Measurements from ENCODE around the gene PDCD4.
"Not testable (repeated sequence)": the region's sequence is repeated elsewhere in the genome, so short reads cannot be mapped to it uniquely, and the experiment has no call there.

PDCD4 gene

GRCh38 chr10:110865186-110865808 is 6.4 kb upstream of the PDCD4 start:
- peak; percentile 98 for DNase-seq (ENCODE audit: low read depth)
- no peak overlapping the region for H3K4me3 ChIP-seq (ENCODE audit: low read length)

DNA sequence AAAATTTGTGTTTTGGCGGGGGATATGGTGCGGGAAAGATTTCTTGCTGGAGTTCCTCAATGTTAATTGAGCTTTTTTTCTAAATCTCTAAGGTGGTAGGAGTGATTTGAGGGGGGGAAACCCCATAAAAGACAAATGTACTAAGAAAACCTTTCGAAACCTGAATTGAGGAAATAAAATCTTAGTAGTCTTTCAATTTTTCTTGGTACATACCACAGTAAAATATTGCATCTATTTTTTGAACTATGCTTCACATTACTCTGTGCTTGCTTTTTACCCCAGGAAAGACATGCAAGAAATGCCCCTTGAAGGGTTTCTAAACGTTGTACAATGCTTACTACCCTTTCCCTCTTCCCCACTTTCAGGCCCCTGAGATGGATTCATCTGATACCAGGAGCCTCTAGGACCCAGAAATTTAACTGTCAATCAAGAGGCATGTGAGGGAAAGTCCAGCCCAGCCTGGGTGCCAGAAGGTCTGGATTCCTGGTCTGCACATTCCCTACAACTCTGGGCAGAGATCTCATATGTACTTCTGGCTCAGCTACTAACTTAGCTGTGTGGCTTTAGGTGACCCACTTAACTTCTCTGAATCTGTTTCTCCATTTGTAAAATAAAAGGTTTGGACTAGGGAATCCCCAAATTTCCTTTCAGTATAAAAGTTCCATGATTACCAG is 5.8 kb upstream of the PDCD4 start:
- H3K4me3 ChIP-seq (ENCODE audit: low read length), result peak overlapping the region; percentile 5
- DNase-seq (ENCODE audit: low read depth), result no peak
- no peak for TF ChIP-seq CTCF (conservative IDR thresholded peaks at IDR 0.05; ENCODE audit: low read depth, low read length)

More at GRCh38 chr10:110865186-110865808, 6.4 kb upstream of the PDCD4 start:
- TF ChIP-seq CTCF (conservative IDR thresholded peaks at IDR 0.05; ENCODE audit: low read depth, low read length), result no peak

DNA sequence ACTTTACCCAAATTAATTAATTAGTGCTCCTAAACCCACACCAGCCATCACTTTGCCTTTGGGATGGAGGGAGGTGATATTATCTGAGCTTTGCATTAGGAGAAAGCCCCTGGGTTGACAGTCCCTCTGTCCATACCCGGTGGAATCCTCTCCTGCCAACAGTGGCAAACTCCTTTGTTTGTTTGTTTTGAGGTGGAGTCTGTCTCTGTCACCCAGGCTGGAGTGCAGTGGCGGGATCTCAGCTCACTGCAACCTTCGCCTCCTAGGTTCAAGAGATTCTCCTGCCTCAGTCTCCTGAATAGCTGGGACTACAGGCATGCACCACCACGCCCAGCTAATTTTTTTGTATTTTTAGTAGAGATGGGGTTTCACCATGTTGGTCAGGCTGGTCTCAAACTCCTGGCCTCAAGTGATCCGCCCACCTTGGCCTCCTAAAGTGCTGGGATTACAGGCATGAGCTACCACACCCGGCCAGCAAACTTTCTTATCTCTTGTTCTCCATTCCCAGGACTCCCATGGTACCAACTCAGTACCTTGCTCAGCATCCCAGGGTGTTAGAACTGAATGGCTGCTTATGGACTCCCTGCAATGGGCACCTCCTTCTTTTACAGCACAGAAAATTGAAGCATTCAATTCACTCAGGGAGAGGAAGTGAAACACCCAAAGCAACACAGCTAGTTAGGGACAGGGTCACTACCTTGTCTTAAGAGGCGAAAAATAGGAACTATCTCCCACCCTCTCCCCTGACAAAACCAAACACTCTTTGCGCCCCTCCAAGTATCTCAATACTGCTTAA is 4.5 kb upstream of the PDCD4 start:
- not testable (repeated sequence) for DNase-seq (ENCODE audit: low read depth); H3K4me3 ChIP-seq (ENCODE audit: low read length)

- no peak overlapping the region for H3K4me3 ChIP-seq (ENCODE audit: low read length)
- DNase-seq (ENCODE audit: low read depth), result no peak
- no peak for TF ChIP-seq CTCF (conservative IDR thresholded peaks at IDR 0.05; ENCODE audit: low read depth, low read length)
These were observed 3.8 kb upstream of the PDCD4 start for GRCh38 chr10:110867807-110868465.

DNA sequence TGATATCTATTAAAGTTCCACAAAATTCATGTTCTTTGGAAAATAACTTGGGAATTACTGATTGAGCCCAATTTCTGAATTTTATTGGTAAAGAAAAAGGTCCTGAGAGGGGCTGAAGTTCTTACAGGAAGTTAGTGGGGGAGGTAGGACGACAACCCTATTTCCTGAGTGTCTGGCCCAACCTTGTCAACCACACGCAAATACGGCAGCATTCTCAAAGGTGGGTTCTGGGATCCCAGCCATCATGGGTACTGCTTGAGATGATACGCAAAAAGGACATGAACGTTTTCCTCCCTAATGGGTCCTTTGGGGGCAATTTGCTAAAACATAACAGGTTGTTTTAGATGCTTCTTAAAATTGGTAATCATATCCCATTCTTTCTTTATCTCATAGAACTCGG is 2.7 kb upstream of the PDCD4 start:
- no peak overlapping the region for H3K4me3 ChIP-seq (ENCODE audit: low read length)
- no peak for TF ChIP-seq CTCF (conservative IDR thresholded peaks at IDR 0.05; ENCODE audit: low read depth, low read length)
- DNase-seq (ENCODE audit: low read depth), result no peak

GRCh38 chr10:110870823-110871297 is 868 bp upstream of the PDCD4 start:
- TF ChIP-seq CTCF (conservative IDR thresholded peaks at IDR 0.05; ENCODE audit: low read depth, low read length), result no peak
- H3K4me3 ChIP-seq (ENCODE audit: low read length), result no peak overlapping the region
- DNase-seq (ENCODE audit: low read depth), result no peak

Data from retinal pigment epithelial cell (primary cell).